ENCODE data around the gene CBL.

Gene CBL

GRCh38 chr11:119338318-119338890 lies 132.3 kb downstream of the CBL start:
- peak; percentile 79 for DNase-seq
- in situ Hi-C loops (cut with MboI; ENCODE audit: low pct_unique_long_range_greater_than_20kb, low sequenced_read_pairs), result no loop called here

- in situ Hi-C loops (cut with MboI; ENCODE audit: low pct_unique_long_range_greater_than_20kb, low sequenced_read_pairs), result no loop called here
- no peak for DNase-seq
These were observed 132.9 kb downstream of the CBL start for GRCh38 chr11:119338965-119339588.

GRCh38 chr11:119339589-119340334 lies 133.6 kb downstream of the CBL start:
- in situ Hi-C loops (cut with MboI; ENCODE audit: low pct_unique_long_range_greater_than_20kb, low sequenced_read_pairs), result no loop called here
- DNase-seq, result no peak

GRCh38 chr11:119340335-119341221 lies 134.4 kb downstream of the CBL start, which contains the start of gene C1QTNF5:
TSS of gene C1QTNF5 (minus strand) at chr11:119340883. CDS start at chr11:119340397, 486 bp downstream.
- DNase-seq, result no peak
- in situ Hi-C loops (cut with MboI; ENCODE audit: low pct_unique_long_range_greater_than_20kb, low sequenced_read_pairs), result no loop called here

GRCh38 chr11:119341222-119342022 lies 135.3 kb downstream of the CBL start:
- in situ Hi-C loops (cut with MboI; ENCODE audit: low pct_unique_long_range_greater_than_20kb, low sequenced_read_pairs), result no loop called here
- DNase-seq, result no peak

GRCh38 chr11:119342023-119342300 lies 135.8 kb downstream of the CBL start:
- no peak for DNase-seq
- in situ Hi-C loops (cut with MboI; ENCODE audit: low pct_unique_long_range_greater_than_20kb, low sequenced_read_pairs), result no loop called here

GRCh38 chr11:119342362-119343130 lies 136.4 kb downstream of the CBL start:
- in situ Hi-C loops (cut with MboI; ENCODE audit: low pct_unique_long_range_greater_than_20kb, low sequenced_read_pairs), result no loop called here
- no peak for DNase-seq

- in situ Hi-C loops (cut with MboI; ENCODE audit: low pct_unique_long_range_greater_than_20kb, low sequenced_read_pairs), result no loop called here
- DNase-seq, result no peak
These were observed 137.6 kb downstream of the CBL start for GRCh38 chr11:119343726-119344125.

GRCh38 chr11:119344291-119345010 lies 138.3 kb downstream of the CBL start:
- DNase-seq, result no peak
- in situ Hi-C loops (cut with MboI; ENCODE audit: low pct_unique_long_range_greater_than_20kb, low sequenced_read_pairs), result no loop called here

- no peak for DNase-seq
- in situ Hi-C loops (cut with MboI; ENCODE audit: low pct_unique_long_range_greater_than_20kb, low sequenced_read_pairs), result no loop called here
These were observed 139.5 kb downstream of the CBL start for GRCh38 chr11:119345685-119346084.

- in situ Hi-C loops (cut with MboI; ENCODE audit: low pct_unique_long_range_greater_than_20kb, low sequenced_read_pairs), result no loop called here
- no peak for DNase-seq
These were observed 140.5 kb downstream of the CBL start, which contains the start of gene MFRP for GRCh38 chr11:119346605-119347004. TSS of gene MFRP (minus strand) at chr11:119346705. CDS start at chr11:119346513, 192 bp downstream.

- in situ Hi-C loops (cut with MboI; ENCODE audit: low pct_unique_long_range_greater_than_20kb, low sequenced_read_pairs), result no loop called here
- no peak for DNase-seq
These were observed 141.1 kb downstream of the CBL start for GRCh38 chr11:119347242-119347641.

- in situ Hi-C loops (cut with MboI; ENCODE audit: low pct_unique_long_range_greater_than_20kb, low sequenced_read_pairs), result no loop called here
These were observed 141.9 kb downstream of the CBL start for GRCh38 chr11:119347940-119348605.

GRCh38 chr11:119350302-119350701 lies 144.2 kb downstream of the CBL start:
- no peak for DNase-seq
- in situ Hi-C loops (cut with MboI; ENCODE audit: low pct_unique_long_range_greater_than_20kb, low sequenced_read_pairs), result loop anchor here (10.0 kb wide), 1 partner anchor 124 kb away; no protein-coding TSS in a partner anchor

More at GRCh38 chr11:119347940-119348605, 141.9 kb downstream of the CBL start:
- DNase-seq, result no peak

- in situ Hi-C loops (cut with MboI; ENCODE audit: low pct_unique_long_range_greater_than_20kb, low sequenced_read_pairs), result loop anchor here (10.0 kb wide), 1 partner anchor 124 kb away; no protein-coding TSS in a partner anchor
- no peak for DNase-seq
These were observed 145.1 kb downstream of the CBL start for GRCh38 chr11:119351232-119351631.

- in situ Hi-C loops (cut with MboI; ENCODE audit: low pct_unique_long_range_greater_than_20kb, low sequenced_read_pairs), result loop anchor here (10.0 kb wide), 1 partner anchor 122 kb away; no protein-coding TSS in a partner anchor
- no peak for DNase-seq
These were observed 146.7 kb downstream of the CBL start for GRCh38 chr11:119352857-119353260.
